Chondrocyte (in vitro differentiated cells): Measurements from ENCODE around the gene RMDN3. TPM values are rescaled to one million over a fixed set of nuclear protein-coding genes. Genes with fewer than 3 reads are reported as not detected.
A peak's percentile ranks its signal among the peaks of the same experiment; 100 is the strongest.

Experiments used
- DNase-seq: peaks from one replicate; pipeline ENCODE4 v3.0.0; 2021; ENCODE audit warnings: mixed read lengths, low spot score
- H3K27ac Mint-ChIP-seq: one replicate; pipeline ENCODE4 v1.8.0; 2021; ENCODE audit warnings: mild to moderate bottlenecking, moderate library complexity, mixed read lengths; ENCODE audit not compliant: unreplicated experiment
- H3K27me3 Mint-ChIP-seq: 2 replicates; pipeline ENCODE4 v1.8.0; 2021; ENCODE audit warnings: low read depth, mixed read lengths
- H3K36me3 Mint-ChIP-seq: 2 replicates; pipeline ENCODE4 v1.8.0; 2021; ENCODE audit warnings: low read depth, mixed read lengths
- H3K4me1 Mint-ChIP-seq: 2 replicates; pipeline ENCODE4 v1.8.0; 2021; ENCODE audit warnings: low read depth, mild to moderate bottlenecking, mixed read lengths
- H3K4me3 Mint-ChIP-seq: one replicate; pipeline ENCODE4 v1.8.0; 2021; ENCODE audit warnings: mild to moderate bottlenecking, moderate library complexity, mixed read lengths; ENCODE audit not compliant: unreplicated experiment
- H3K9me3 Mint-ChIP-seq: 2 replicates; pipeline ENCODE4 v1.8.0; 2021; ENCODE audit warnings: low read depth, mixed read lengths
- total RNA-seq: library from RNA; stranded (reverse); gene quantifications from 3 replicates; pipeline ENCODE4 v1.2.1, GENCODE V29; 2021
- TF ChIP-seq, protein P1 (sequence below): fragments of 200-600 bp; sonication (generic); IDR thresholded peaks from 2 replicates; pipeline ENCODE4 v1.5.0; 2021; ENCODE audit warnings: antibody characterized with exemption, mild to moderate bottlenecking, moderate library complexity

Gene RMDN3
- total RNA-seq, 1 donor from 2014 or later = 30.1 TPM

DNA sequence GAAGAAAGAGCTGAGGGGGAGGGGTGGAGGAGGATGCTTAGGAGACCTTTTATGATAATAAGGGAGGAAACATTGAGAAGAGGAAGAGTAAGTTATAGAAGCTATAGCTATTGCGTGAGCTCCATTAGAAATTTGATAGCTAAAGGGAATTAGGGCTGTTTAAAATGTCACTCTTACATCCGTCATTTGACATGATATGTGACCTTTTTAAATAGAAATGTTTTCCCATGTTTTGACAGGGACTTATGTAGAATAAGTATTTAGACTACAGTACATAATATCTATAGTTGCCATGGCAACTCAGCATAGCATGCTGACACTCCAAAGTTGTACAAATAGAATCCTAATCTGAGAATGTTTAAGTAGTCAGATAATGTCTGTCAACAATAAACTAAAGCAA, 40.9 kb downstream of the RMDN3 start:
- Mint-ChIP-seq H3K4me3 (no peak overlapping the region), H3K27ac (no peak overlapping the region), H3K9me3 (no peaks in the 10 kb centered on the region), H3K27me3 (no peaks in the 10 kb centered on the region), H3K36me3 (peaks cover 14% of the 10 kb centered on the region), H3K4me1 (no peaks in the 10 kb centered on the region)
- DNase-seq = no peak
- TF ChIP-seq, protein P1, sequence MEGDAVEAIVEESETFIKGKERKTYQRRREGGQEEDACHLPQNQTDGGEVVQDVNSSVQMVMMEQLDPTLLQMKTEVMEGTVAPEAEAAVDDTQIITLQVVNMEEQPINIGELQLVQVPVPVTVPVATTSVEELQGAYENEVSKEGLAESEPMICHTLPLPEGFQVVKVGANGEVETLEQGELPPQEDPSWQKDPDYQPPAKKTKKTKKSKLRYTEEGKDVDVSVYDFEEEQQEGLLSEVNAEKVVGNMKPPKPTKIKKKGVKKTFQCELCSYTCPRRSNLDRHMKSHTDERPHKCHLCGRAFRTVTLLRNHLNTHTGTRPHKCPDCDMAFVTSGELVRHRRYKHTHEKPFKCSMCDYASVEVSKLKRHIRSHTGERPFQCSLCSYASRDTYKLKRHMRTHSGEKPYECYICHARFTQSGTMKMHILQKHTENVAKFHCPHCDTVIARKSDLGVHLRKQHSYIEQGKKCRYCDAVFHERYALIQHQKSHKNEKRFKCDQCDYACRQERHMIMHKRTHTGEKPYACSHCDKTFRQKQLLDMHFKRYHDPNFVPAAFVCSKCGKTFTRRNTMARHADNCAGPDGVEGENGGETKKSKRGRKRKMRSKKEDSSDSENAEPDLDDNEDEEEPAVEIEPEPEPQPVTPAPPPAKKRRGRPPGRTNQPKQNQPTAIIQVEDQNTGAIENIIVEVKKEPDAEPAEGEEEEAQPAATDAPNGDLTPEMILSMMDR = no peak

DNA sequence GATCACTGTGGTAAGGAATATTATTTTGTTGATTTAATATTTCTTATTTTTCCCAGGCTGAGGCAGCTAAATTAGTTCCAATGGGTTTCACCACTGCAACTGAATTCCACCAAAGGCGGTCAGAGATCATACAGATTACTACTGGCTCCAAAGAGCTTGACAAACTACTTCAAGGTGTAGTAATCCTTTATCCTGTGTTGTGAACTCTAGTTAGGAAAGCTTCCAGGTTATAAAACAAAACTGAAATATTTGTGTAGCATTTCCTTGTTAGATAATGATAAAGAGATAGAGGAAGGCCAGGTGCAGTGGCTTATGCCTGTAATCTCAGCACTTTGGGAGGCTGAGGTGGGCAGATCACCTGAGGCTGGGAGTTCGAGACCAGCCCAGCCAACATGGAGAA, 48.9 kb downstream of the RMDN3 start:
- H3K27ac Mint-ChIP-seq = no peak overlapping the region
- H3K36me3 Mint-ChIP-seq = peaks cover 13% of the 10 kb centered on the region
- TF ChIP-seq, protein P1 = no peak
- no peak for DNase-seq
- no peaks in the 10 kb centered on the region for H3K4me1 Mint-ChIP-seq
- no peaks in the 10 kb centered on the region for H3K9me3 Mint-ChIP-seq
- no peaks in the 10 kb centered on the region for H3K27me3 Mint-ChIP-seq
- no peak overlapping the region for H3K4me3 Mint-ChIP-seq

DNA sequence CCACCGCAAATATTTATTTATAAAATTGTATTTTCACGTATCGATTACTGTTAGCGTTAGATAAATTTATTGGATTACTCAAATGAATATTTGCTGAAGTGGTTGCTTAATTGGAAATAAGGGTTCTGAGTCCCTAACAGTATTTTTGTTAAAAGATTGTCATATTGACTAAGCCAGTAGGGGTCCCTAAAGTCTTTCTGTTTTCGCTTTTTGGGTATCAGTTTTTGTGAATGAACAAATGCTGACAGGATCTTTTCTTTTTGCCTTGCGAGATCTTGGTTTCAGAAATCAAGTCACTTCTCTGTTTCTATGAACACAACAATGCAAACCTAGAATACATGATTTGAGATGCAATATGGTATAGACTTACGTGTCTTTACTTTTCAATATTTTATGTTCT, 53.0 kb downstream of the RMDN3 start:
- Mint-ChIP-seq H3K4me1 (no peaks in the 10 kb centered on the region), H3K27ac (no peak overlapping the region)

GRCh38 chr15:40697916-40698315, 57.1 kb downstream of the RMDN3 start:
- H3K4me3 Mint-ChIP-seq = no peak overlapping the region
- no peak overlapping the region for H3K27ac Mint-ChIP-seq
- H3K9me3 Mint-ChIP-seq = no peaks in the 10 kb centered on the region
- no peak for DNase-seq
- no peaks in the 10 kb centered on the region for H3K27me3 Mint-ChIP-seq
- TF ChIP-seq, protein P1 = no peak
- peaks cover 2% of the 10 kb centered on the region for H3K36me3 Mint-ChIP-seq
- peaks cover 13% of the 10 kb centered on the region for H3K4me1 Mint-ChIP-seq

More for the DNA sequence above, 53.0 kb downstream of the RMDN3 start:
- Mint-ChIP-seq H3K27me3 (no peaks in the 10 kb centered on the region), H3K4me3 (no peak overlapping the region), H3K9me3 (no peaks in the 10 kb centered on the region), H3K36me3 (peaks cover 4% of the 10 kb centered on the region)
- DNase-seq = no peak
- TF ChIP-seq, protein P1 = peak; percentile 65

DNA sequence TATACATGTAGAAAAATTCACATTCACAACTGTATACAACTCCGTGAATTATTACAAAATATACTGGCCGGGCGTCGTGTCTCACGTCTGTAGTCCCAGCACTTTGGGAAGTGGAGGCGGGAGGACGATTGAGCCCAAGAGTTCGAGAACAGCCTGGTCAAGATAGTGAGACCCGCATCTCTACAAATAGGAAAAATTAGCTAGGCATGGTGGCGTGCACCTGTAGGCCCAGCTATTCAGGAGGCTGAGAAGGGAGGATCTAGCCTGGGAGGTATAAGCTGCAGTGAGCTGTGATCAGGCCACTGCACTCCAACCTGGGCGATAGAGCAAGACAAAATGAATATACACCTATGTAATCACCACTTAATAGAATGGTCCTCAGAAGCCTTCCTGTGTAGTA, 58.8 kb downstream of the RMDN3 start:
- H3K4me3 Mint-ChIP-seq = peak overlapping the region; percentile 97
- H3K27me3 Mint-ChIP-seq = no peaks in the 10 kb centered on the region
- peaks cover 13% of the 10 kb centered on the region for H3K4me1 Mint-ChIP-seq
- DNase-seq = no peak
- H3K9me3 Mint-ChIP-seq = no peaks in the 10 kb centered on the region
- H3K27ac Mint-ChIP-seq = peak overlapping the region; percentile 96
- peaks cover 2% of the 10 kb centered on the region for H3K36me3 Mint-ChIP-seq
- TF ChIP-seq, protein P1 = no peak
